ENCODE measurements around the gene SFXN2.

Gene SFXN2

GRCh38 chr10:102759497-102760210 lies 45.2 kb downstream of the SFXN2 start:
- no peak for TF ChIP-seq CTCF (conservative IDR thresholded peaks at IDR 0.05)
- no peak for TF ChIP-seq ZFX (IDR thresholded peaks at IDR 0.05)
- H3K27ac ChIP-seq: no peak overlapping the region

GRCh38 chr10:102761981-102762380 lies 47.5 kb downstream of the SFXN2 start:
- no peak overlapping the region for H3K27ac ChIP-seq

GRCh38 chr10:102762401-102763015 lies 48.1 kb downstream of the SFXN2 start:
- no peak for TF ChIP-seq CTCF (conservative IDR thresholded peaks at IDR 0.05)
- no peak for TF ChIP-seq ZFX (IDR thresholded peaks at IDR 0.05)

More at GRCh38 chr10:102761981-102762380, 47.5 kb downstream of the SFXN2 start:
- no peak for TF ChIP-seq ZFX (IDR thresholded peaks at IDR 0.05)
- TF ChIP-seq CTCF (conservative IDR thresholded peaks at IDR 0.05): no peak

GRCh38 chr10:102763037-102763607 lies 48.7 kb downstream of the SFXN2 start:
- TF ChIP-seq ZFX (IDR thresholded peaks at IDR 0.05) (no peak), CTCF (conservative IDR thresholded peaks at IDR 0.05) (no peak)
- no peak overlapping the region for H3K27ac ChIP-seq

More at GRCh38 chr10:102762401-102763015, 48.1 kb downstream of the SFXN2 start:
- no peak overlapping the region for H3K27ac ChIP-seq

- H3K27ac ChIP-seq: peak overlapping the region; percentile 29
- no peak for TF ChIP-seq CTCF (conservative IDR thresholded peaks at IDR 0.05)
- TF ChIP-seq ZFX (IDR thresholded peaks at IDR 0.05): no peak
Measured at GRCh38 chr10:102764470-102765161, 50.2 kb downstream of the SFXN2 start.

- peak overlapping the region; percentile 1; the same call in 1 of the 2 replicates for H3K27ac ChIP-seq
- TF ChIP-seq CTCF (conservative IDR thresholded peaks at IDR 0.05) (no peak), ZFX (IDR thresholded peaks at IDR 0.05) (no peak)
Measured at GRCh38 chr10:102765336-102765735, 50.9 kb downstream of the SFXN2 start.

All from C4-2B (cell line).